GM18861 (cell line): ENCODE data around the gene OR4C12.
"Not testable (repeated sequence)": the region's sequence is repeated elsewhere in the genome, so short reads cannot be mapped to it uniquely, and the experiment has no call there.

Experiments
- ATAC-seq: cut with Tn5 transposase; IDR thresholded peaks from one replicate; pipeline ENCODE4 v1.9.1; 2021; ENCODE audit not compliant: unreplicated experiment

Gene OR4C12

GRCh38 chr11:49982435-49982834 lies at the start of gene OR4C12:
OR4C12 (minus strand) TSS chr11:49982535; CDS start chr11:49982501, 34 bp downstream.
- not testable (repeated sequence) for ATAC-seq

- ATAC-seq = no peak
Observed at GRCh38 chr11:50030193-50030592, 47.9 kb upstream of the OR4C12 start.

GRCh38 chr11:49995565-49995964 lies 13.2 kb upstream of the OR4C12 start:
- ATAC-seq = no peak

GRCh38 chr11:49973439-49973838 lies 8.9 kb downstream of the OR4C12 start:
- not testable (repeated sequence) for ATAC-seq

GRCh38 chr11:49952091-49952490 lies 30.2 kb downstream of the OR4C12 start, which contains the start of gene OR4C13:
OR4C13 (plus strand) TSS chr11:49952391; CDS start chr11:49952423, 32 bp downstream.
- ATAC-seq = no peak

GRCh38 chr11:49948701-49949100 lies 33.6 kb downstream of the OR4C12 start:
- ATAC-seq = not testable (repeated sequence)
